Tibial nerve (tissue), 4 donors: ENCODE measurements around the gene PLCB1.

Source experiments
- EP300 ChIP-seq, 2 donors: sonication (generic); formaldehyde crosslinking; IDR thresholded peaks; one replicate each; pipeline ENCODE4 v1.6.1; 2017; ENCODE audit warnings: antibody characterized with exemption in 2 of 2, mild to moderate bottlenecking in 1 of 2
- POLR2A ChIP-seq, 2 donors: fragments of 450-650 bp; IDR thresholded peaks; one replicate each; pipeline ENCODE4 v1.6.1; 2017; ENCODE audit warnings: antibody characterized with exemption in 2 of 2, mild to moderate bottlenecking in 2 of 2, moderate library complexity in 2 of 2
- TF ChIP-seq, protein P1 (sequence below), 5 experiments: fragments of 200-600 bp in 3 of 5; fragments of 450-650 bp in 2 of 5; sonication (generic) in 3 of 5; IDR thresholded peaks; one replicate each; pipeline ENCODE4 v1.5.1; 2016 to 2019; ENCODE audit warnings: antibody characterized with exemption in 5 of 5, mild to moderate bottlenecking in 3 of 5, moderate library complexity in 2 of 5

DNA sequence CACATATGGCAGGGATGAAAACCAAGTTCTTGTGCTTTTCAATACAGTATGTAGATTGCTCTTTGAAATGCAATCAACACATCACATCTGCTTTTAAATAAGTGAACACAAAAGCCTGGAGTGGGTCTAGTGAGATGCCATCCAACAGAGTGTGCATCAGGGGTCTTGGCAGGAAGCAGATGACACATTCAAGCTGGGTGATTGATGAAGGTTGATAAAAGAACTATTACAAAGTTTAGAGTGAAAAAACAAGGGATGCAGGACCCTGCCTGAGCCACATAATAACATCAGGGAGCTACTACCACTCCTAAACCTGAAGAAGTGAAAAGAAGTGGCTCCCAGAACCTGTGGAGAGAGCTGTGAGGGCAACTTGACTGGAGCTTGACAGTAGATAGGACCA, 16.6 kb upstream of the PLCB1 start:
- TF ChIP-seq EP300 (IDR thresholded peaks at IDR 0.05) (no peak), POLR2A (IDR thresholded peaks at IDR 0.05) (no peak)
- TF ChIP-seq, protein P1, sequence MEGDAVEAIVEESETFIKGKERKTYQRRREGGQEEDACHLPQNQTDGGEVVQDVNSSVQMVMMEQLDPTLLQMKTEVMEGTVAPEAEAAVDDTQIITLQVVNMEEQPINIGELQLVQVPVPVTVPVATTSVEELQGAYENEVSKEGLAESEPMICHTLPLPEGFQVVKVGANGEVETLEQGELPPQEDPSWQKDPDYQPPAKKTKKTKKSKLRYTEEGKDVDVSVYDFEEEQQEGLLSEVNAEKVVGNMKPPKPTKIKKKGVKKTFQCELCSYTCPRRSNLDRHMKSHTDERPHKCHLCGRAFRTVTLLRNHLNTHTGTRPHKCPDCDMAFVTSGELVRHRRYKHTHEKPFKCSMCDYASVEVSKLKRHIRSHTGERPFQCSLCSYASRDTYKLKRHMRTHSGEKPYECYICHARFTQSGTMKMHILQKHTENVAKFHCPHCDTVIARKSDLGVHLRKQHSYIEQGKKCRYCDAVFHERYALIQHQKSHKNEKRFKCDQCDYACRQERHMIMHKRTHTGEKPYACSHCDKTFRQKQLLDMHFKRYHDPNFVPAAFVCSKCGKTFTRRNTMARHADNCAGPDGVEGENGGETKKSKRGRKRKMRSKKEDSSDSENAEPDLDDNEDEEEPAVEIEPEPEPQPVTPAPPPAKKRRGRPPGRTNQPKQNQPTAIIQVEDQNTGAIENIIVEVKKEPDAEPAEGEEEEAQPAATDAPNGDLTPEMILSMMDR (IDR thresholded peaks at IDR 0.05): no peak
